Suprapubic skin (tissue), 4 donors: ENCODE measurements around the gene COA4. TPM values are rescaled to one million over a fixed set of nuclear protein-coding genes. Genes with fewer than 3 reads are reported as not detected.

Experiments used
- DNase-seq, 2 donors: peaks; one replicate each; pipeline ENCODE4 v3.0.0-alpha.2; 2019; ENCODE audit warnings: low spot score in 2 of 2
- H3K27ac ChIP-seq: fragments of 200-600 bp; sonication (generic); one replicate; pipeline ENCODE4 v1.5.1; 2019
- H3K27me3 ChIP-seq: fragments of 200-600 bp; sonication (generic); one replicate; pipeline ENCODE4 v1.5.1; 2019
- H3K36me3 ChIP-seq: fragments of 200-600 bp; sonication (generic); one replicate; pipeline ENCODE4 v1.5.1; 2019
- H3K4me1 ChIP-seq: fragments of 200-600 bp; sonication (generic); one replicate; pipeline ENCODE4 v1.5.1; 2019
- H3K4me3 ChIP-seq: fragments of 200-600 bp; sonication (generic); one replicate; pipeline ENCODE4 v1.5.1; 2019; ENCODE audit warnings: mild to moderate bottlenecking
- H3K9me3 ChIP-seq: fragments of 200-600 bp; sonication (generic); one replicate; pipeline ENCODE4 v1.5.1; 2019
- EP300 ChIP-seq: sonication (generic); formaldehyde crosslinking; IDR thresholded peaks from one replicate; pipeline ENCODE4 v1.6.1; 2017; ENCODE audit warnings: antibody characterized with exemption
- POLR2A ChIP-seq, 2 donors: fragments of 450-650 bp; IDR thresholded peaks; one replicate each; pipeline ENCODE4 v1.6.1; 2017; ENCODE audit warnings: antibody characterized with exemption in 2 of 2, mild to moderate bottlenecking in 2 of 2, moderate library complexity in 2 of 2
- POLR2AphosphoS5 ChIP-seq, 3 donors: sonication (generic); formaldehyde crosslinking; IDR thresholded peaks; one replicate each; pipeline ENCODE4 v1.6.1; 2017; ENCODE audit warnings: antibody characterized with exemption in 3 of 3
- whole genome bisulfite sequencing: methylation state at CpG from one replicate; pipeline ENCODE4 v1.1.5; 2018; 5-methylcytosine and 5-hydroxymethylcytosine counted together
- total RNA-seq, 4 donors: library from RNA; depleted of rRNA; stranded (reverse); fragments of >200 nt; gene quantifications; one replicate each; pipeline ENCODE4 v1.1.0, GENCODE V29; 2016
- TF ChIP-seq, protein P1 (sequence below), 2 donors: fragments of 200-600 bp in 1 of 2; fragments of 450-650 bp in 1 of 2; sonication (generic) in 1 of 2; IDR thresholded peaks; one replicate each; pipeline ENCODE4 v1.5.1; 2016 to 2019; ENCODE audit warnings: antibody characterized with exemption in 2 of 2, mild to moderate bottlenecking in 1 of 2, moderate library complexity in 1 of 2

COA4 gene
- total RNA-seq, 4 donors from 2014 or later = 49.4 to 63.9 (median 57.2) TPM

DNA sequence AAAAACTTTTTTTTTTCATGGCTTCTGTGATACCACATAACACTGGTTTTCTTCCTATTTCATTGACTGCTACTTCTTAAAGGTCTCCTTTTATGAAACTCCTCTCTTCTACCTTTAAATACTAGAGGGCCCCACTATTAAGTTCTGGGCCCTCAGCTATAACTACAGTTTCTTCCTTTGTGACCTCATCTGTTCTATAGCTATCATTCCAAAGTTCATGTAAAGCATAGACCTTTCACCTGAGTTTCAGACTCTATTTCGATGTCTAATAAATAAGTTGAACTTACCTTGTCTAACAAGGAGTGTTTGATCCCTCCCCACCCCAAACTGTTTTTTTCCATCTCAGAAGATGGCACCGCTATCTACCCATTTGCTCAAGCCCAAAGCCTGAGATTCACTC is 35.4 kb upstream of the COA4 start:
- Histone ChIP-seq H3K9me3 (no peaks in the 10 kb centered on the region), H3K27ac (no peak overlapping the region), H3K36me3 (peaks cover 73% of the 10 kb centered on the region), H3K4me3 (no peak overlapping the region), H3K4me1 (no peaks in the 10 kb centered on the region), H3K27me3 (no peaks in the 10 kb centered on the region)
- DNase-seq = no peak
- TF ChIP-seq POLR2AphosphoS5 (IDR thresholded peaks at IDR 0.05) (no peak), EP300 (no peak), POLR2A (IDR thresholded peaks at IDR 0.05) (no peak)
- TF ChIP-seq, protein P1, sequence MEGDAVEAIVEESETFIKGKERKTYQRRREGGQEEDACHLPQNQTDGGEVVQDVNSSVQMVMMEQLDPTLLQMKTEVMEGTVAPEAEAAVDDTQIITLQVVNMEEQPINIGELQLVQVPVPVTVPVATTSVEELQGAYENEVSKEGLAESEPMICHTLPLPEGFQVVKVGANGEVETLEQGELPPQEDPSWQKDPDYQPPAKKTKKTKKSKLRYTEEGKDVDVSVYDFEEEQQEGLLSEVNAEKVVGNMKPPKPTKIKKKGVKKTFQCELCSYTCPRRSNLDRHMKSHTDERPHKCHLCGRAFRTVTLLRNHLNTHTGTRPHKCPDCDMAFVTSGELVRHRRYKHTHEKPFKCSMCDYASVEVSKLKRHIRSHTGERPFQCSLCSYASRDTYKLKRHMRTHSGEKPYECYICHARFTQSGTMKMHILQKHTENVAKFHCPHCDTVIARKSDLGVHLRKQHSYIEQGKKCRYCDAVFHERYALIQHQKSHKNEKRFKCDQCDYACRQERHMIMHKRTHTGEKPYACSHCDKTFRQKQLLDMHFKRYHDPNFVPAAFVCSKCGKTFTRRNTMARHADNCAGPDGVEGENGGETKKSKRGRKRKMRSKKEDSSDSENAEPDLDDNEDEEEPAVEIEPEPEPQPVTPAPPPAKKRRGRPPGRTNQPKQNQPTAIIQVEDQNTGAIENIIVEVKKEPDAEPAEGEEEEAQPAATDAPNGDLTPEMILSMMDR (IDR thresholded peaks at IDR 0.05) = no peak
- WGBS = 95% methylated on average over 2 of the region's 2 CpGs

DNA sequence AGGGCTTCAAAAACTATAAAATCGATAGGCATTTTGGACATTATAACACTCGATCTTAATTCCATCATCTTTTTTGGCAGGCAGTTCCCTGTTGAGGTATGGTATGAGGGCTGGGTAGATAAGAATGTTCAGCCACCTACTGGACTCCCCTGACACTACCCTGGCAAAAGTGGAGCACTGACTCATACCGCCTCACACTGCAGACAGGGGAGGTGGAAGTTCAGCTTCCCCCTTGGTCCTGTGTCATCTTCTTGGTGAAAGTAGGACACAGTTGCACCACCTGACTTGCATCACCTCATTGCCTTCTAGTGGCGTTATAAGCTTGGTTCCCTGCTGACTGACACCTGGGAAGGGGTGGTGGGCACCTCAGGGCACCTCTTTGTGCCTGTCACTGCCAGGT is 30.5 kb upstream of the COA4 start:
- no peaks in the 10 kb centered on the region for H3K9me3 ChIP-seq
- H3K36me3 ChIP-seq = peaks cover 60% of the 10 kb centered on the region
- no peaks in the 10 kb centered on the region for H3K4me1 ChIP-seq
- 90% methylated on average over 4 of the region's 4 CpGs for WGBS
- no peak for DNase-seq
- no peak overlapping the region for H3K27ac ChIP-seq
- H3K27me3 ChIP-seq = no peaks in the 10 kb centered on the region
- TF ChIP-seq POLR2A (IDR thresholded peaks at IDR 0.05) = no peak
- TF ChIP-seq EP300 = no peak
- no peak for TF ChIP-seq POLR2AphosphoS5 (IDR thresholded peaks at IDR 0.05)
- TF ChIP-seq, protein P1 (IDR thresholded peaks at IDR 0.05) = no peak
- no peak overlapping the region for H3K4me3 ChIP-seq

DNA sequence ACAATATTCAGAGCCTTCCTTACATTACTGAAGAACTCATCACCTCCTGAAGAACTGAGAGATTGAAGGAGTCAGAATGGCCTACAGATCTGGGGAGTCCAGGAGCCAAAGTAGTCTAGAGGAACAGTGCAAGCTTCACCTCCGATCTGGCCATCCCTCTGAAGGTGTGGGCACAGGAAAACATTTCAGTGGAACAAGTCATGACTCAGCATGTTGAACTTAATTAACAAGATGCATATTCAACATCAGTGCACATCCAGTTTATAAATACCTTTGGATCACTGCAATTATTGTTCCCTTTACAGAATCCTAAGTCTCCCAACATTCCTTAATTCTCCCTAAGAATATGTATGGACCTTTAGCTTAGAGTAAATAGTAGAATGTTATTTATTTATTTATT is 25.7 kb upstream of the COA4 start:
- 54% methylated on average over 1 of the region's 1 CpG for WGBS
- H3K4me1 ChIP-seq = no peaks in the 10 kb centered on the region
- no peaks in the 10 kb centered on the region for H3K27me3 ChIP-seq
- no peak overlapping the region for H3K4me3 ChIP-seq
- no peaks in the 10 kb centered on the region for H3K9me3 ChIP-seq
- no peak overlapping the region for H3K27ac ChIP-seq
- no peak for DNase-seq
- TF ChIP-seq POLR2A (IDR thresholded peaks at IDR 0.05) (no peak), EP300 (no peak), POLR2AphosphoS5 (IDR thresholded peaks at IDR 0.05) (no peak)
- TF ChIP-seq, protein P1 (IDR thresholded peaks at IDR 0.05) = no peak
- peaks cover 41% of the 10 kb centered on the region for H3K36me3 ChIP-seq

DNA sequence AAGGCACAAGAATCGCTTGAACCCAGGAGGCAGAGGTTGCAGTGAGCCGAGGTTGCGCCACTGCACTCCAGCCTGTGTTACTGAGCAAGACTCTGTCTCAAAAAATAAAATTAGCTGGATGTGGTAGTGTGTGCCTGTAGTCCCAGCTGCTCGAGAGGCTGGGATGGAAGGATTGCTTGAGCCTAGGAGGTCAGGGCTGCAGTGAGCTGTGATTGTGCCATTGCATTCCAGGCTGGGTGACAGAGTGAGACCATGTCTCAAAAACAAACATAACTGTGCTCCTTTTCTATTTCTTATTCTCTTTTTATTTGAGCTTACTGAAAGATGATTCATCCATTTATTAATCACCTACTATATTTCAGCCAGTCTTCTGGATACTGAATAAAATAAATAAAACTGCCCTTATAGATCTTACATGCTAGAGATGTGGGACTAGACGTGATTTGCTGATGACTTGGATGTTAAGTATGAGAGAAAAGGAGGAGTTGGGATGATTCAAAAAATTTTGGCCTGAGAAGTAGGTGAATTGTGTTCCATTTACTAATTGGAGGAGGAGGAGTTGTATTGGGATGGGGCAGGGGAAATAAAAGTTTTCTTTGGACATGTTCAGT is 18.2 kb upstream of the COA4 start:
- Histone ChIP-seq H3K27me3 (no peaks in the 10 kb centered on the region), H3K4me1 (no peaks in the 10 kb centered on the region), H3K9me3 (no peaks in the 10 kb centered on the region), H3K27ac (no peak overlapping the region), H3K36me3 (peaks cover 41% of the 10 kb centered on the region), H3K4me3 (no peak overlapping the region)
- TF ChIP-seq, protein P1 (IDR thresholded peaks at IDR 0.05) = no peak
- TF ChIP-seq POLR2AphosphoS5 (IDR thresholded peaks at IDR 0.05) = no peak
- TF ChIP-seq EP300 = no peak
- no peak for TF ChIP-seq POLR2A (IDR thresholded peaks at IDR 0.05)
- no peak for DNase-seq
- 87% methylated on average over 5 of the region's 5 CpGs for WGBS

DNA sequence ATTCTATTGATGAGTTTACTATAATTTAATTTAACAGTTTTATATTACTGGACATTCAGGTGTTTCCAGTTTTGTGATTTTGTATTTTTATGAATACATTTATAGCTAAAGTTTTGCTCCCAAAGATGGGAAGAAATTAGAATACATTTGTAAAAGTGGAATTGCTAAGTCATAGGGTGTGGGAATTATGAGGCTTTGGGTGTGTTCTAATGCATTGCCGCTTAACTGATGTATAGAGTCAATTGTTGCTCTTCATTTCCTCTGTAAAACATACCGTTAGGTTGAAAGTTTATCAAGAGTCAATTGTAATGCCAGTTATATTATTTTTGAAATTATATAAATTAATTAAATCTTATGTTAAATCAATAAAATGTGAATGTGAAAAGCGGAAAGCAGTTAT is 16.4 kb upstream of the COA4 start:
- Histone ChIP-seq H3K4me3 (no peak overlapping the region), H3K27ac (no peak overlapping the region), H3K4me1 (no peaks in the 10 kb centered on the region), H3K9me3 (no peaks in the 10 kb centered on the region), H3K36me3 (peaks cover 32% of the 10 kb centered on the region), H3K27me3 (no peaks in the 10 kb centered on the region)
- WGBS = 78% methylated on average over 3 of the region's 3 CpGs
- TF ChIP-seq POLR2AphosphoS5 (IDR thresholded peaks at IDR 0.05) (no peak), EP300 (no peak), POLR2A (IDR thresholded peaks at IDR 0.05) (no peak)
- TF ChIP-seq, protein P1 (IDR thresholded peaks at IDR 0.05) = no peak
- no peak for DNase-seq
